Hippocampal formation (tissue), 2 donors: ENCODE results near the gene TRAPPC6A.
A peak's percentile ranks its signal among the peaks of the same experiment; 100 is the strongest.

Source experiments
- DNase-seq, 2 donors: peaks; one replicate each; lab custom pipeline; 2025; lab: John Stamatoyannopoulos, UW

TRAPPC6A gene

GRCh38 chr19:45163751-45164460, 14.1 kb downstream of the TRAPPC6A start:
- DNase-seq, result no peak

GRCh38 chr19:45163156-45163555, 14.9 kb downstream of the TRAPPC6A start:
- DNase-seq, result no peak

GRCh38 chr19:45162608-45163143, 15.4 kb downstream of the TRAPPC6A start:
- DNase-seq, result peak in 1 of 2 donors; percentile 51

- DNase-seq, result no peak
Observed at GRCh38 chr19:45161738-45162607, 16.1 kb downstream of the TRAPPC6A start.

- DNase-seq, result no peak
Observed at GRCh38 chr19:45160870-45161737, 16.9 kb downstream of the TRAPPC6A start, which contains the start of gene NKPD1. TSS of gene NKPD1 (minus strand) at chr19:45160982. CDS start at chr19:45160150, 832 bp downstream.

- DNase-seq, result no peak
Observed at GRCh38 chr19:45159971-45160324, 18.1 kb downstream of the TRAPPC6A start.

- no peak for DNase-seq
Observed at GRCh38 chr19:45159210-45159970, 18.6 kb downstream of the TRAPPC6A start.

- no peak for DNase-seq
Observed at GRCh38 chr19:45158503-45159209, 19.4 kb downstream of the TRAPPC6A start.

GRCh38 chr19:45156751-45157150, 21.3 kb downstream of the TRAPPC6A start:
- no peak for DNase-seq

- no peak for DNase-seq
Observed at GRCh38 chr19:45156011-45156630, 21.9 kb downstream of the TRAPPC6A start.

GRCh38 chr19:45154064-45154827, 23.8 kb downstream of the TRAPPC6A start:
- DNase-seq, result no peak

- peak in 1 of 2 donors; percentile 44 for DNase-seq
Observed at GRCh38 chr19:45153339-45154063, 24.5 kb downstream of the TRAPPC6A start.

GRCh38 chr19:45152504-45153338, 25.3 kb downstream of the TRAPPC6A start:
- DNase-seq, result no peak

- no peak for DNase-seq
Observed at GRCh38 chr19:45151821-45152503, 26.1 kb downstream of the TRAPPC6A start.

GRCh38 chr19:45151320-45151719, 26.7 kb downstream of the TRAPPC6A start:
- no peak for DNase-seq

- no peak for DNase-seq
Observed at GRCh38 chr19:45150751-45151281, 27.2 kb downstream of the TRAPPC6A start.

- no peak for DNase-seq
Observed at GRCh38 chr19:45150180-45150579, 27.9 kb downstream of the TRAPPC6A start.
